ENCODE results near the gene MRPL20. TPM values are rescaled to one million over a fixed set of nuclear protein-coding genes. Genes with fewer than 3 reads are reported as not detected.
"Not testable (repeated sequence)": the region's sequence is repeated elsewhere in the genome, so short reads cannot be mapped to it uniquely, and the experiment has no call there.

Gene MRPL20
- polyA plus RNA-seq, 3 donors: 84.3 to 186 (median 156) TPM

- WGBS (ENCODE audit: insufficient coverage): 89% methylated on average over 17 of the region's 30 CpGs
- H3K27ac Mint-ChIP-seq: no peak overlapping the region
Observed at GRCh38 chr1:1455366-1455884, 48.3 kb upstream of the MRPL20 start.

GRCh38 chr1:1454286-1455056 lies 47.4 kb upstream of the MRPL20 start:
- H3K9me3 ChIP-seq (replicated peaks in 1 of 2; ENCODE audit: control insufficient read depth in 1 of 2, insufficient read depth in 1 of 2, low read length in 2 of 2); H3K27ac ChIP-seq (ENCODE audit: low read depth in 1 of 2, low read length in 2 of 2); H3K4me3 Mint-ChIP-seq; DNase-seq; H3K79me2 ChIP-seq (ENCODE audit: insufficient read depth, low read length); H2AFZ ChIP-seq (ENCODE audit: insufficient read depth, low read depth, low read length, poor library complexity, severe bottlenecking); H3K4me1 Mint-ChIP-seq; H3K4me1 ChIP-seq (ENCODE audit: control insufficient read depth in 1 of 2, insufficient read depth in 2 of 2, low read length in 2 of 2); H3K9ac ChIP-seq (ENCODE audit: insufficient read depth, low read length, poor library complexity, severe bottlenecking); H3K27ac Mint-ChIP-seq; H3K4me3 ChIP-seq (replicated peaks in 1 of 3; ENCODE audit: low read depth in 2 of 3, low read length in 3 of 3); H3K36me3 Mint-ChIP-seq; intact Hi-C loops (cut with micrococcal nuclease); H3K9me3 Mint-ChIP-seq; H4K20me1 ChIP-seq (ENCODE audit: insufficient read depth, low read length); H3K27me3 ChIP-seq (ENCODE audit: control insufficient read depth in 2 of 2, insufficient read depth in 2 of 2, low read length in 2 of 2); H3K4me2 ChIP-seq (replicated peaks; ENCODE audit: extremely low read depth, low read length, poor library complexity, severe bottlenecking); H3K36me3 ChIP-seq (replicated peaks in 1 of 2; ENCODE audit: control insufficient read depth in 1 of 2, insufficient read depth in 2 of 2, low read length in 2 of 2): not testable (repeated sequence)
- H3K27me3 Mint-ChIP-seq (ENCODE audit: low read depth in 3 of 3): peaks cover 0 to 16% (median 5%) of the 10 kb centered on the region in 3 donors
- WGBS (ENCODE audit: insufficient coverage): 84% methylated on average over 21 of the region's 41 CpGs

More at GRCh38 chr1:1455366-1455884, 48.3 kb upstream of the MRPL20 start:
- H2AFZ ChIP-seq (ENCODE audit: insufficient read depth, low read depth, low read length, poor library complexity, severe bottlenecking): no peak overlapping the region
- H3K27me3 ChIP-seq (ENCODE audit: control insufficient read depth in 2 of 2, insufficient read depth in 2 of 2, low read length in 2 of 2): peaks cover 0 to 1% of the 10 kb centered on the region in 2 donors
- TF ChIP-seq CTCF (IDR thresholded peaks at IDR 0.05): no peak
- no peaks in the 10 kb centered on the region for H3K36me3 Mint-ChIP-seq
- no peaks in the 10 kb centered on the region for H3K4me1 ChIP-seq (ENCODE audit: control insufficient read depth in 1 of 2, insufficient read depth in 2 of 2, low read length in 2 of 2)
- no peak overlapping the region for H3K4me3 ChIP-seq (replicated peaks in 1 of 3; ENCODE audit: low read depth in 2 of 3, low read length in 3 of 3)
- no peaks in the 10 kb centered on the region for H3K4me1 Mint-ChIP-seq
- H3K27me3 Mint-ChIP-seq (ENCODE audit: low read depth in 3 of 3): peaks cover 0 to 24% (median 9%) of the 10 kb centered on the region in 3 donors
- no peaks in the 10 kb centered on the region for H3K79me2 ChIP-seq (ENCODE audit: insufficient read depth, low read length)
- H3K27ac ChIP-seq (ENCODE audit: low read depth in 1 of 2, low read length in 2 of 2): no peak overlapping the region
- no peak overlapping the region for H3K9ac ChIP-seq (ENCODE audit: insufficient read depth, low read length, poor library complexity, severe bottlenecking)
- no peaks in the 10 kb centered on the region for H4K20me1 ChIP-seq (ENCODE audit: insufficient read depth, low read length)
- no peaks in the 10 kb centered on the region for H3K9me3 Mint-ChIP-seq
- no peaks in the 10 kb centered on the region for H3K9me3 ChIP-seq (replicated peaks in 1 of 2; ENCODE audit: control insufficient read depth in 1 of 2, insufficient read depth in 1 of 2, low read length in 2 of 2)
- no peak for DNase-seq
- no peaks in the 10 kb centered on the region for H3K36me3 ChIP-seq (replicated peaks in 1 of 2; ENCODE audit: control insufficient read depth in 1 of 2, insufficient read depth in 2 of 2, low read length in 2 of 2)
- H3K4me3 Mint-ChIP-seq: no peak overlapping the region
- intact Hi-C loops (cut with micrococcal nuclease): no loop called here
- no peak overlapping the region for H3K4me2 ChIP-seq (replicated peaks; ENCODE audit: extremely low read depth, low read length, poor library complexity, severe bottlenecking)

All from CD14-positive monocyte (primary cell).